C4-2B (cell line): ENCODE results near the gene ACYP1.

Experiments used
- CTCF ChIP-seq: fragments of 450-650 bp; conservative IDR thresholded peaks from 2 replicates; pipeline ENCODE4 v1.5.1; 2017; ENCODE audit warnings: mild to moderate bottlenecking
- ZFX ChIP-seq: fragments of 450-650 bp; IDR thresholded peaks from 2 replicates; pipeline ENCODE4 v1.6.1; 2017

- TF ChIP-seq CTCF (no peak), ZFX (no peak)
Observed at GRCh38 chr14:75005357-75005756, 58.5 kb downstream of the ACYP1 start.
